Esophagus squamous epithelium (tissue), 4 donors: ENCODE data around the gene KCTD5.

ENCODE experiments used
- POLR2A ChIP-seq, 4 donors: fragments of 450-650 bp; IDR thresholded peaks; one replicate each; pipeline ENCODE4 v1.6.1; 2017; ENCODE audit warnings: antibody characterized with exemption in 4 of 4, mild to moderate bottlenecking in 4 of 4, moderate library complexity in 3 of 4
- TF ChIP-seq, protein P1 (sequence below), 6 experiments: fragments of 450-650 bp in 4 of 6; fragments of 200-600 bp in 2 of 6; sonication (generic) in 2 of 6; IDR thresholded peaks; one replicate each; pipeline ENCODE4 v1.5.1; 2016 to 2019; ENCODE audit warnings: antibody characterized with exemption in 6 of 6, mild to moderate bottlenecking in 4 of 6, moderate library complexity in 4 of 6

DNA sequence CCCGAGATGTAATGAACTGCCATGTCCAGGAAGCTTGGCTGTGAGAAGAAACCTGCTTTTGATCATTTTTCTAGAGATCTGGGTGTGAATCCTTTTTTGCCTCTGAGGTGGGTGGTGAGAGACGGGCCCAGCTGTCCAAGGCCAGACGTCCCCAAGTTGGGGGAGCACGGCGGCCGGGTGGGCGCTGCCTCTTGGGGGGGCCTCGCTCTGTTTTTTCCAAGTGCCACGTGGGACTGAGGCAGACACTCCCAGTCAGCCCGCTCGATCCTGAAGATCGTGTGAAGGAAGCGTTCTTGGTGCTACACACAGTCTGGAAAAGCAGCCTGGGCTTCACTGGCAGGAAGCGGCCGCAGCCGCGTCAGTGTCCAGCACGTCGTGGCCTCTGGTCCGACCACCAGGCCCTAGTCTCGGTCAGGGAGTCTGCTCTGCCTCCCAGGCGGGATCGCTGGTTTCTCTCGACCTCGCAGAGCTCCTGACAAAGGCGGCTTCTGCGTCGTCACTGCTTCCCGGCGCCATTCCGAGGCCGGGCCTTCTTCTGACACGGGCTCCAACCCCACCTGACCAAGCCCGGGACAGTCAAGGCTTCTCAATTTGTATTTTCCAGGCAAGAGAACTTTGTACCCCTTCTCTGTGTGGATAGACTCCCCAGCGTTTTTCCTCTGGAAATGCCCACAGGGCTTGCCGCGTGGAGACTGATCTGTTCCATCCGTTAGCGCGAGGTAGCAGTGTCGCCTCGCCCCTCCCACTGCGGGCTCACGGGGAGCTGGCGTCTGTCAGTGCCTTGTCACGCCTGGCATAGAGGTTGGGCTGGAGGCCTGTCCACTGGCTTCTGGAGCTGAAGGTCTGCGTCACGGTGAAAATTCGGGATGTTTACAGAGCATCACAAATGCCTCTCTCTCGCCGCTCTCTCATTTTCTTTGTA, 25.3 kb downstream of the KCTD5 start:
- TF ChIP-seq, protein P1, sequence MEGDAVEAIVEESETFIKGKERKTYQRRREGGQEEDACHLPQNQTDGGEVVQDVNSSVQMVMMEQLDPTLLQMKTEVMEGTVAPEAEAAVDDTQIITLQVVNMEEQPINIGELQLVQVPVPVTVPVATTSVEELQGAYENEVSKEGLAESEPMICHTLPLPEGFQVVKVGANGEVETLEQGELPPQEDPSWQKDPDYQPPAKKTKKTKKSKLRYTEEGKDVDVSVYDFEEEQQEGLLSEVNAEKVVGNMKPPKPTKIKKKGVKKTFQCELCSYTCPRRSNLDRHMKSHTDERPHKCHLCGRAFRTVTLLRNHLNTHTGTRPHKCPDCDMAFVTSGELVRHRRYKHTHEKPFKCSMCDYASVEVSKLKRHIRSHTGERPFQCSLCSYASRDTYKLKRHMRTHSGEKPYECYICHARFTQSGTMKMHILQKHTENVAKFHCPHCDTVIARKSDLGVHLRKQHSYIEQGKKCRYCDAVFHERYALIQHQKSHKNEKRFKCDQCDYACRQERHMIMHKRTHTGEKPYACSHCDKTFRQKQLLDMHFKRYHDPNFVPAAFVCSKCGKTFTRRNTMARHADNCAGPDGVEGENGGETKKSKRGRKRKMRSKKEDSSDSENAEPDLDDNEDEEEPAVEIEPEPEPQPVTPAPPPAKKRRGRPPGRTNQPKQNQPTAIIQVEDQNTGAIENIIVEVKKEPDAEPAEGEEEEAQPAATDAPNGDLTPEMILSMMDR (IDR thresholded peaks at IDR 0.05) = no peak
- no peak for TF ChIP-seq POLR2A (IDR thresholded peaks at IDR 0.05)
